ENCODE measurements around the gene ACY1.

DNA sequence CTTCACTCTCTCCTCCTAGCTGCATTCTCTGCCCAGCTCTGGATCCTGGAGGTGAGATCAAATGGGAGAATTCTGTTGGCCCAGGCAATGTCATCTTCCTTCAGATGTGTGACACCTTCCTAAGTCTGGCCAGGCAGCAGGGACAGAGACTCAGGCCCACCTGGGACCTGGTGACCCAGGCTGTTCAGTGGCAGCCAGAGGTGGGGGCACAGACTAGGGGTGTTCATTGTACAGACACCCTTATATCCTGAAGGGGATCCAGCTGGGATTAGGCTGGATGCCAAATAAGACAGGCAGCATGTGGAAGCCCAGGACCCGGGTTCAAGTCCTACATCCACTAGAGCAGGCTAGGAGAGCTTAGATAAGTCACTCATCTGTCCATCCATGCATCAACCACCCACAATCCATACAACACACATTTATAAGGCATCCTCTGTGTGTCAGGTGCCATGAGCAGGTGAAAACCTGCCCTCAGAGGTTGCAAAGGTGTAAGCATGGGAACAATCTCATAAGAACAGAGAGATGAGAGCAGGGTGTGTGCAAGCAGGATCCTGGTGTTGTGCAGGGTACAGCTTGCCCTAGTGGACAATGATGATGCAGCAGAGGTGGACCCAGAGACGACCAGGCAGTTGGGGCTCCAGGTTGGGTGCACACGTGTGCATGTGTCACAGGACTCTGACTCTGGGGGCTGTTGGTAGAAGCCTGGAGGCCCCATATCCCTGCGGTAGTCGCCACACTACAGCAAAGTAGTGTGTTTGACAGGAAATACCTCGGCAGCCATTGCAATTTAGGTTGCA is 30.7 kb downstream of the ACY1 start:
- TF ChIP-seq, protein P1, sequence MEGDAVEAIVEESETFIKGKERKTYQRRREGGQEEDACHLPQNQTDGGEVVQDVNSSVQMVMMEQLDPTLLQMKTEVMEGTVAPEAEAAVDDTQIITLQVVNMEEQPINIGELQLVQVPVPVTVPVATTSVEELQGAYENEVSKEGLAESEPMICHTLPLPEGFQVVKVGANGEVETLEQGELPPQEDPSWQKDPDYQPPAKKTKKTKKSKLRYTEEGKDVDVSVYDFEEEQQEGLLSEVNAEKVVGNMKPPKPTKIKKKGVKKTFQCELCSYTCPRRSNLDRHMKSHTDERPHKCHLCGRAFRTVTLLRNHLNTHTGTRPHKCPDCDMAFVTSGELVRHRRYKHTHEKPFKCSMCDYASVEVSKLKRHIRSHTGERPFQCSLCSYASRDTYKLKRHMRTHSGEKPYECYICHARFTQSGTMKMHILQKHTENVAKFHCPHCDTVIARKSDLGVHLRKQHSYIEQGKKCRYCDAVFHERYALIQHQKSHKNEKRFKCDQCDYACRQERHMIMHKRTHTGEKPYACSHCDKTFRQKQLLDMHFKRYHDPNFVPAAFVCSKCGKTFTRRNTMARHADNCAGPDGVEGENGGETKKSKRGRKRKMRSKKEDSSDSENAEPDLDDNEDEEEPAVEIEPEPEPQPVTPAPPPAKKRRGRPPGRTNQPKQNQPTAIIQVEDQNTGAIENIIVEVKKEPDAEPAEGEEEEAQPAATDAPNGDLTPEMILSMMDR (optimal IDR thresholded peaks at IDR 0.05 in 1 of 3, IDR thresholded peaks at IDR 0.05 in 1 of 3, conservative IDR thresholded peaks at IDR 0.05 in 1 of 3; ENCODE audit: extremely low read depth in 1 of 3, insufficient read depth in 2 of 3, low read length in 3 of 3) = no peak
- TF ChIP-seq EZH2 (IDR thresholded peaks at IDR 0.05; ENCODE audit: low read length) = no peak
